C1 segment of cervical spinal cord (tissue), 14 donors: ENCODE measurements around the gene GSTA5.
"Not testable (repeated sequence)": the region's sequence is repeated elsewhere in the genome, so short reads cannot be mapped to it uniquely, and the experiment has no call there.

Experiments
- DNase-seq, 14 donors: peaks; one replicate each; lab custom pipeline; 2025; lab: John Stamatoyannopoulos, UW

GSTA5 gene

GRCh38 chr6:52789658-52790057 lies 51.0 kb downstream of the GSTA5 start:
- DNase-seq: not testable (repeated sequence)

- DNase-seq: no peak
These were observed 52.1 kb downstream of the GSTA5 start for GRCh38 chr6:52788478-52788877.

- no peak for DNase-seq
These were observed 52.7 kb downstream of the GSTA5 start for GRCh38 chr6:52787917-52788316.

GRCh38 chr6:52786249-52786956 lies 54.2 kb downstream of the GSTA5 start:
- no peak for DNase-seq

GRCh38 chr6:52782696-52783274 lies 57.8 kb downstream of the GSTA5 start:
- not testable (repeated sequence) for DNase-seq

- DNase-seq: not testable (repeated sequence)
These were observed 58.4 kb downstream of the GSTA5 start for GRCh38 chr6:52782209-52782608.
